Coronary artery (tissue), 2 donors: ENCODE results near the gene TSGA10IP.
A peak's percentile ranks its signal among the peaks of the same experiment; 100 is the strongest.

Experiments used
- DNase-seq: peaks from one replicate; pipeline ENCODE4 v3.0.0-alpha.2; 2017; ENCODE audit warnings: low spot score
- H3K27ac ChIP-seq, 2 donors: fragments of 200-600 bp; sonication (generic); one replicate each; pipeline ENCODE4 v1.5.1; 2016 to 2019
- H3K4me3 ChIP-seq: fragments of 200-600 bp; sonication (generic); 2 replicates; pipeline ENCODE4 v1.5.1; 2016; ENCODE audit warnings: mild to moderate bottlenecking, moderate library complexity
- CTCF ChIP-seq: fragments of 200-600 bp; sonication (generic); IDR thresholded peaks from one replicate; pipeline ENCODE4 v1.5.1; 2019; ENCODE audit warnings: antibody characterized with exemption

Gene TSGA10IP

DNA sequence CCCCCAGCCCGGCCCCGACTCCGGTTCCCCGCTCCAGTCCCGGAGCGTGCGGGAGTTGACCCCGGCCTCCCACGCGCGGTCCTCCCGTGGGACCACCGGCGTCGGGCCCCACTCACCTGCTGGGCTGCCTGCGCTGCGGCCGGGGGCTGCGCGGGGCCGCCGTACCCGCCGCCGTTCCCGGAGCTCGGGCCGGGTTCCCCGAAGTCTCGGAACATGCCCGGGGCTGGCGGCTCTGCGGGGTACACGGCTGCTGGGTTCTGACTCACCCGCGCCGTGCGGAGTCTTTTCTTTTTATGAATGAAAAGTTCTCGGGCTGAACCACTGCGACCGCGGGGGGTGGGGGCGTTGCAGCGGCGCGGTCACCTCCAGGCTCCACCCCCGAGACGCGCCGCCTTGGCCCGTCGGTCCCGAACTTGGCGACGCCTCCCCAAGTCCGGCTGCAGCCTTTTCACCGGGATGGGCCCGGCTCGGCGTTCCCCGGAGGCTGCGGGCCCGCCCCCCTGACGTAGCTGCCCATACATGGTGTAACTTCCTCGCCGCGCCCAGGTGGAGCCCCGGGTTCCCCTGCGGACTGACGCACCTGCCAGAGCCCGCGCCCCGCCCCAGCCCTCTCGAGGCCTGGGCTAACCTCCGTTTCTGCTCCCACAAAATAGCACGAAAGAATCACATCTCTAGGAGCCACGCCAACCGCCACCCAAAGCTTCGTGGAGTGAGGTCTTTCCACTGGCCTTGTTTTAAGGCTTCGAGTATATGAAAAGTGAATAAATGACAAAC lies 45.0 kb upstream of the TSGA10IP start, which contains the start of gene FOSL1:
Gene FOSL1, minus strand, starts transcription at position 264 of the 774 bp plus-strand sequence. Its CDS starts 49 bp downstream, at position 215.
- no peak for TF ChIP-seq CTCF

GRCh38 chr11:65900899-65901180 lies 44.4 kb upstream of the TSGA10IP start:
- H3K4me3 ChIP-seq = peak overlapping the region; percentile 81
- peak overlapping the region; percentile 60 to 88 for H3K27ac ChIP-seq
- DNase-seq = no peak
- no peak for TF ChIP-seq CTCF

More for the DNA sequence above, 45.0 kb upstream of the TSGA10IP start, which contains the start of gene FOSL1:
- H3K27ac ChIP-seq = peak within 1 kb of the TSS; percentile 60 to 88
- H3K4me3 ChIP-seq = peak within 1 kb of the TSS; percentile 81
- peak; percentile 93 for DNase-seq

DNA sequence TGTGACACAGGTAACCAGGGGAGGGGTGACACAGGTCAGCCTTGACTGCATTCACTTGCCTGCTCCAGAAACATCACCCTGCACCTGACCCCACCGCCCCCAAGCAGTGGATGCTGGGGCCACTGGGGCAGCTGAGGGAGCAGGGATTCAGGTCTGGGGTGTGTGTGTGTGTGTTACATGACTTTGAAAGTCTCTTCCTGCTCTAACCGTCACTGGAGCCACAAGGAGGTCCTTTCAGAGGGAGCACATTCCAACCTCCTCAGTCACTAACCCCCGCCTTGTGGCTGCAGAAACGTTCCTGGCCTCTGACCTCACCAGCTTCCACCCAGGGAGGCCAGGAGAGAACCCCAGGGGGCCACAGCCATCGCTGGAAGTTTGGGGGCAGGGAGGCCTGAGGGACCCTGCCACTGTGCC lies 42.2 kb upstream of the TSGA10IP start:
- H3K27ac ChIP-seq = peak overlapping the region in 1 of 2 donors; percentile 26
- no peak for TF ChIP-seq CTCF
- DNase-seq = no peak
- H3K4me3 ChIP-seq = no peak overlapping the region

- Histone ChIP-seq H3K27ac (no peak overlapping the region), H3K4me3 (no peak overlapping the region)
- DNase-seq = no peak
- TF ChIP-seq CTCF = no peak
Measured at GRCh38 chr11:65903715-65904114, 41.6 kb upstream of the TSGA10IP start.

DNA sequence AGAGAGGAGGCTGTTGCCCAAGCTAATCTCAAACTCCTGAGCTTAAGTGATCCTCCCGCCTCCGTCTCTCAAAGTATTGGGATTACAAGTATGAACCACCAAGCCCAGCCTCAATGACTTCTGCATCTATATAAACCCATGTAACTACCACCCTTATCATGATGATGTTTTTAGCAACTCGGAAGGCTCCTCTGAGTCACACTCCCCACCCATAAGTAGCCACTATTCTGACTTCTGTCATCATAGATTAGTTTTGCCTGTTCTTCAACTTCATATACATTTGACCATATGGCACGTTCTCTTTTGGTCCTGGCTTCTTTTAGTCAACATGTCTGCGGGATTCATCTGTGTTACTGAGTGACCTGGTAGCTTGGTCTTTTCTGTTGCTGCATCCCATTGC lies 38.7 kb upstream of the TSGA10IP start:
- Histone ChIP-seq H3K4me3 (no peak overlapping the region), H3K27ac (no peak overlapping the region)
- no peak for TF ChIP-seq CTCF
- no peak for DNase-seq

GRCh38 chr11:65907878-65908277 lies 37.4 kb upstream of the TSGA10IP start:
- H3K4me3 ChIP-seq = no peak overlapping the region
- no peak for TF ChIP-seq CTCF
- DNase-seq = no peak
- H3K27ac ChIP-seq = no peak overlapping the region
